ENCODE measurements around the gene GPN3. TPM values are rescaled to one million over a fixed set of nuclear protein-coding genes. Genes with fewer than 3 reads are reported as not detected.

The GPN3 gene
- total and polyA plus RNA-seq, 2 of the 13 experiments (the other 11 are each of a cell fraction or from before 2014, with no cell fraction given), result 28.7 to 29.5 TPM

DNA sequence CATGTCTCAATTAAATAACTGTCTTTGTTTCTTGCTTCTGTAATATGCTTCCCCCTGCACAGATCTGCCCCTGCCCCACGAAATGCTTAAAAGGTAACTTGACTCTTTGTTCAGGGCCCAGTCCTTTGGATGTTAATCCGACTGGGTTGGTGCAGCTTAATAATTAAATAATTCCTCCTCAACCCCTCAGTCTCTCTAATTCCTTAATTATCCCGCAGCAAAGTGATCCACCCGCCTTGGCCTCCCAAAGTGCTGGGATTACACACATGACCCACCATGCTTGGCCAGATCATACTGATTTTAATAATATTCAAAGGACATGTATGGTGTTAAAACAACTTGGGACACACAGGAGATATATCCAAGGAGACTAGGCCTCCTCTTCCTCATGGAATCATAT lies 46.4 kb downstream of the GPN3 start:
- intact Hi-C loops (cut with micrococcal nuclease; ENCODE audit: unreplicated experiment) (no loop called here), in situ Hi-C loops (cut with HindIII; ENCODE audit: extremely low pct_ligation_motif_present, low pct_unique_long_range_greater_than_20kb) (no loop called here)
- Histone ChIP-seq H2AFZ (ENCODE audit: low read length) (no peak overlapping the region), H3K27ac (ENCODE audit: extremely low read length, insufficient read depth, low read length) (no peak overlapping the region), H3K9me3 (ENCODE audit: low read length) (no peaks in the 10 kb centered on the region), H4K20me1 (ENCODE audit: insufficient read depth, low read length) (no peaks in the 10 kb centered on the region), H3K9ac (ENCODE audit: insufficient read depth, low read depth, low read length) (no peak overlapping the region), H3K79me2 (ENCODE audit: insufficient read depth, low read length) (no peaks in the 10 kb centered on the region), H3K4me2 (ENCODE audit: low read depth, low read length) (no peak overlapping the region), H3K4me1 (ENCODE audit: insufficient read depth, low read length) (peaks cover 23% of the 10 kb centered on the region), H3K27me3 (ENCODE audit: control insufficient read depth in 1 of 2, insufficient read depth in 2 of 2, low read length in 2 of 2) (no peaks in the 10 kb centered on the region), H3K36me3 (replicated peaks in 1 of 2; ENCODE audit: control insufficient read depth in 1 of 2, insufficient read depth in 2 of 2, low read length in 2 of 2) (no peaks in the 10 kb centered on the region), H3K4me3 (replicated peaks in 1 of 3; ENCODE audit: insufficient read depth in 1 of 3, low read depth in 2 of 3, low read length in 3 of 3) (no peak overlapping the region)
- ChIA-PET POLR2A (no interaction called here), CTCF (ENCODE audit: low intra/inter-chr PET ratio, low total read pairs) (no interaction called here)
- no TSS peak for BruUV-seq (replicated peaks)
- no peak for TF ChIP-seq GFI1 (CRISPR knock-in tag; IDR thresholded peaks at IDR 0.05; ENCODE audit: borderline replicate concordance)
- no peak for TF ChIP-seq GABPA (IDR thresholded peaks at IDR 0.05; ENCODE audit: low read depth, low read length)
- TF ChIP-seq GABPA (CRISPR knock-in tag; IDR thresholded peaks at IDR 0.05; ENCODE audit: low read depth), result no peak
- no peak for TF ChIP-seq SIX1 (CRISPR knock-in tag; IDR thresholded peaks at IDR 0.05; ENCODE audit: borderline replicate concordance)
- no peak for TF ChIP-seq REL (CRISPR knock-in tag; conservative IDR thresholded peaks at IDR 0.05)
- no peak for TF ChIP-seq YEATS4 (CRISPR knock-in tag; IDR thresholded peaks at IDR 0.05; ENCODE audit: borderline replicate concordance)
- TF ChIP-seq ZNF33A (CRISPR knock-in tag; IDR thresholded peaks at IDR 0.05; ENCODE audit: borderline replicate concordance), result no peak
- no peak for TF ChIP-seq SCMH1 (CRISPR knock-in tag; IDR thresholded peaks at IDR 0.05; ENCODE audit: borderline replicate concordance)
- TF ChIP-seq, protein P1, sequence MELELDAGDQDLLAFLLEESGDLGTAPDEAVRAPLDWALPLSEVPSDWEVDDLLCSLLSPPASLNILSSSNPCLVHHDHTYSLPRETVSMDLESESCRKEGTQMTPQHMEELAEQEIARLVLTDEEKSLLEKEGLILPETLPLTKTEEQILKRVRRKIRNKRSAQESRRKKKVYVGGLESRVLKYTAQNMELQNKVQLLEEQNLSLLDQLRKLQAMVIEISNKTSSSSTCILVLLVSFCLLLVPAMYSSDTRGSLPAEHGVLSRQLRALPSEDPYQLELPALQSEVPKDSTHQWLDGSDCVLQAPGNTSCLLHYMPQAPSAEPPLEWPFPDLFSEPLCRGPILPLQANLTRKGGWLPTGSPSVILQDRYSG (CRISPR knock-in tag; IDR thresholded peaks at IDR 0.05), result no peak
- TF ChIP-seq, protein P2, sequence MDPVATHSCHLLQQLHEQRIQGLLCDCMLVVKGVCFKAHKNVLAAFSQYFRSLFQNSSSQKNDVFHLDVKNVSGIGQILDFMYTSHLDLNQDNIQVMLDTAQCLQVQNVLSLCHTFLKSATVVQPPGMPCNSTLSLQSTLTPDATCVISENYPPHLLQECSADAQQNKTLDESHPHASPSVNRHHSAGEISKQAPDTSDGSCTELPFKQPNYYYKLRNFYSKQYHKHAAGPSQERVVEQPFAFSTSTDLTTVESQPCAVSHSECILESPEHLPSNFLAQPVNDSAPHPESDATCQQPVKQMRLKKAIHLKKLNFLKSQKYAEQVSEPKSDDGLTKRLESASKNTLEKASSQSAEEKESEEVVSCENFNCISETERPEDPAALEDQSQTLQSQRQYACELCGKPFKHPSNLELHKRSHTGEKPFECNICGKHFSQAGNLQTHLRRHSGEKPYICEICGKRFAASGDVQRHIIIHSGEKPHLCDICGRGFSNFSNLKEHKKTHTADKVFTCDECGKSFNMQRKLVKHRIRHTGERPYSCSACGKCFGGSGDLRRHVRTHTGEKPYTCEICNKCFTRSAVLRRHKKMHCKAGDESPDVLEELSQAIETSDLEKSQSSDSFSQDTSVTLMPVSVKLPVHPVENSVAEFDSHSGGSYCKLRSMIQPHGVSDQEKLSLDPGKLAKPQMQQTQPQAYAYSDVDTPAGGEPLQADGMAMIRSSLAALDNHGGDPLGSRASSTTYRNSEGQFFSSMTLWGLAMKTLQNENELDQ (CRISPR knock-in tag; IDR thresholded peaks at IDR 0.05; ENCODE audit: borderline replicate concordance), result no peak
- no peak for TF ChIP-seq FOXM1 (CRISPR knock-in tag; IDR thresholded peaks at IDR 0.05)
- TF ChIP-seq, protein P3, sequence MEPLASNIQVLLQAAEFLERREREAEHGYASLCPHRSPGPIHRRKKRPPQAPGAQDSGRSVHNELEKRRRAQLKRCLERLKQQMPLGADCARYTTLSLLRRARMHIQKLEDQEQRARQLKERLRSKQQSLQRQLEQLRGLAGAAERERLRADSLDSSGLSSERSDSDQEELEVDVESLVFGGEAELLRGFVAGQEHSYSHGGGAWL (CRISPR knock-in tag; IDR thresholded peaks at IDR 0.05), result no peak
- 39% methylated on average over 4 of the region's 4 CpGs for WGBS (ENCODE audit: low lambda C conversion rate)
- FAIRE-seq (no peak), DNase-seq (ENCODE audit: low spot score) (no peak), ATAC-seq (no peak)

Measured in HepG2 (cell line).